Activated naive CD4-positive, alpha-beta T cell treated with anti-CD3 and anti-CD28 coated beads, Interleukin-2, amount 10 ng/mL, durations not matched to agents 7 days and 5 days (primary cell): ENCODE measurements around the gene ZNF219.

Source experiments
- CTCF ChIA-PET: fragments of 350-600 bp; sonication (Branson Sonifier 250); formaldehyde crosslinking; loops from one replicate; lab custom pipeline; 2021; ENCODE audit warnings: antibody characterized with exemption; lab: Charles Lee
- DNase-seq: peaks from one replicate; pipeline ENCODE4 v3.0.0-alpha.2; 2020
- H3K27ac Mint-ChIP-seq: one replicate; pipeline ENCODE4 v1.8.0; 2021; ENCODE audit warnings: mild to moderate bottlenecking, moderate library complexity, mixed read lengths
- H3K27me3 Mint-ChIP-seq: one replicate; pipeline ENCODE4 v1.8.0; 2021; ENCODE audit warnings: mild to moderate bottlenecking, mixed read lengths
- H3K36me3 Mint-ChIP-seq: one replicate; pipeline ENCODE4 v1.8.0; 2021; ENCODE audit warnings: mixed read lengths
- H3K4me1 Mint-ChIP-seq: one replicate; pipeline ENCODE4 v1.8.0; 2021; ENCODE audit warnings: mixed read lengths
- H3K4me3 Mint-ChIP-seq: one replicate; pipeline ENCODE4 v1.8.0; 2021; ENCODE audit warnings: mild to moderate bottlenecking, moderate library complexity, mixed read lengths
- H3K9me3 Mint-ChIP-seq: one replicate; pipeline ENCODE4 v1.8.0; 2021; ENCODE audit warnings: mixed read lengths

The ZNF219 gene

DNA sequence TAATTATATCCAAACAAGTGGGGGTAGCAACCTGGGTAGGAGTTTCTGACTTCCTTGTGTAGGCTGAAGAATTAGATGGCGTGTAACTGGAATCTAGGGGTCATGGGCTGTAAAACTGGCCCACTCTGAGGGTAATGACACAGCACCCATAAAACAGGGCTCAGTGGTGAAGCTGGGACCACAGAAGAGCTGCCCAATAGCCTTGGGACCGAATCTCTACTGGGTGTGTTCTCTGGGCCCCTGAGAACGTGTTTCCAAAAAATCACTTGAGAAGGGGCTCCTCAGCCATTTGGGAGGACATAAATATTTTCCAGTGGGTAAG, 37.1 kb downstream of the ZNF219 start:
- Mint-ChIP-seq H3K27ac (no peak overlapping the region), H3K36me3 (no peaks in the 10 kb centered on the region), H3K9me3 (no peaks in the 10 kb centered on the region), H3K27me3 (peaks cover 53% of the 10 kb centered on the region), H3K4me1 (no peaks in the 10 kb centered on the region), H3K4me3 (no peak overlapping the region)
- no peak for DNase-seq
- CTCF ChIA-PET = interaction anchor here (1.4 to 3.0 kb wide), 3 partner anchors 31 to 46 kb away, joined by 3 to 12 read pairs (median 5); no protein-coding TSS in a partner anchor

GRCh38 chr14:21060614-21061346, 37.7 kb downstream of the ZNF219 start:
- H3K9me3 Mint-ChIP-seq = no peaks in the 10 kb centered on the region
- H3K27ac Mint-ChIP-seq = no peak overlapping the region
- no peaks in the 10 kb centered on the region for H3K36me3 Mint-ChIP-seq
- H3K4me1 Mint-ChIP-seq = no peaks in the 10 kb centered on the region
- H3K27me3 Mint-ChIP-seq = peaks cover 50% of the 10 kb centered on the region
- no peak for DNase-seq
- CTCF ChIA-PET = interaction anchor here (1.4 to 3.0 kb wide), 3 partner anchors 32 to 46 kb away, joined by 3 to 12 read pairs (median 5); no protein-coding TSS in a partner anchor
- no peak overlapping the region for H3K4me3 Mint-ChIP-seq

DNA sequence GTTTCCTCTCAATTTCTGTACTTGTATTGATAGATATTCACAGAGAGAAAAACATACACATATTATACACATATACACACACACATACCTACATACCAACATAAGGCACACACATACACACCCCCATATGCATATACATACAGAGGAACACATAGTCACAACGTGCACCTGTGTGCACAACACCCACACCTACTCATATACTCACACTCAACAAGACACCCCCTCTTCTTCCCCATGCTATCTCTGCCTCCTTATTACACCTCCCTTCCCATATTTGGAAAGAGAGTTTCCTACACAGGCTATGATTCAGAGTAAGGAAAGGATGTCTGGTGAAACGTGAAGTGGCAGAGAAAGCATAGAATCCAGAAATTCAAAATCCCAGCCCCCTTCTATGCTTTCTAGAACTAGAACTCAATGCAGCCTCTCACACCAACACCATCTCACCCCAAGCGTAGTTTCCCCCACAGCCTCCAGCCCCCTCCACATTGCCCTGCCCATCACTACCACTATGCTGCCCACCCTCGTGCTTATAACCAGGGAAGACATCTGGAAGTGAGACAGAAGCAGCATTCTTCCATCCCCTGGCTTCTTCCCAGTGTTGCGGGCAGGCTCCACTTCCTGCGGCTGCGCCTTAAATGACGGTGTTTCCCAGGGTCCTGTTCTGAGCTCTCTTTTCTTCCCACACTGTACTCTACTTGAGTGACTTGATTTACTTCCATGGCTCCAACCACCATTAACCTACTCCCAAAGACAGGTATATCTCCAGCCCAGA, 38.4 kb downstream of the ZNF219 start:
- Mint-ChIP-seq H3K36me3 (no peaks in the 10 kb centered on the region), H3K4me1 (no peaks in the 10 kb centered on the region), H3K9me3 (no peaks in the 10 kb centered on the region), H3K4me3 (no peak overlapping the region), H3K27me3 (peaks cover 44% of the 10 kb centered on the region), H3K27ac (no peak overlapping the region)
- CTCF ChIA-PET = no interaction called here
- no peak for DNase-seq

DNA sequence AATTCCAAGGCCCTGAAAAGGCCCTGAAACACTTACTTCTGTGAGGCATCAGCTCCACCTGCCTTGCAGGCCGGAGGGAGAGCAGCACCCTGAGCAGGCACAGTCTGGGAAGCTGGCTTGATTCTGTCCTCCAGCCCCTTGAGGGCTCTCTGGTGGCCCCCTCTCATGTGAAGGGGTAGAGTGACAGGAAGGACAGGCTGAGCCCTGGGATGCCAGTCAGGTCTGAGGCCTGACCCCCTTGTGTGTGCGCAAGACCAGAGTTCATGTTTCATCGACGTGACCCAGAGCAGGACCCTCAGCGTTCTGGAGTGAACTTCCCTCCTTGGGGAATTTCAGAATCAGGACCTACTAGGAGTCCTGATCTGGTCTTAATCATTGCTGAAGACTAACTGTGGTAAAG, 39.6 kb downstream of the ZNF219 start:
- Mint-ChIP-seq H3K27ac (no peak overlapping the region), H3K36me3 (no peaks in the 10 kb centered on the region), H3K4me3 (no peak overlapping the region)

DNA sequence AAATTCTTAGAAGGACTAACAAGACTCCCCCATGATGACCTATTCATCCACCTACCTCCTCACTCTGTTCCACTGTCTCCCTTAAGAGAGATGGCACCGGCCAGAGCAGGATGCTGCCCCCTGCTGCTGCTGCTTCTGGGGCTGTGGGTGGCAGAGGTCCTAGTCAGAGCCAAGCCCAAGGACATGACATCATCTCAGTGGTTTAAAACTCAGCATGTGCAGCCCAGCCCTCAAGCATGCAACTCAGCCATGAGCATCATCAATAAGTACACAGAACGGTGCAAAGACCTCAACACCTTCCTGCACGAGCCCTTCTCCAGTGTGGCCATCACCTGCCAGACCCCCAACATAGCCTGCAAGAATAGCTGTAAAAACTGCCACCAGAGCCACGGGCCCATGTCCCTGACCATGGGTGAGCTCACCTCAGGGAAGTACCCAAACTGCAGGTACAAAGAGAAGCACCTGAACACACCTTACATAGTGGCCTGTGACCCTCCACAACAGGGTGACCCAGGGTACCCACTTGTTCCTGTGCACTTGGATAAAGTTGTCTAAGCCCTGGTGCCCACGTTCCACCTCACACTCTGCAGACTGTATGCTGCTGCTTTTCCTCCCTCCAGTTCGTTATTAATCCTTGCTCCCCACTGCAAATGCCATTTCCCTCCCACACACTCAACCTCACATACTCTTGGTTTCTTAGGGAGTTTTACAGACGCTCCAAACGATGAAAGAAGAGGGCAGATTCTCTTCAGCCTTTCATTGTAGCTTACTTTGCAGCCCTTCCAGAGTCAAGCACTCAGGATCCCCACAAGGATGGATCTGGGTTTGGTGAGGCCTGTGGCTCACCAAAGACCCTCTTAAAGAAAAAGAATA, 40.4 kb downstream of the ZNF219 start, which contains the start of gene RNASE8:
TSS of gene RNASE8 (plus strand) at position 20 of the 873 bp plus-strand sequence. CDS start at position 91, 71 bp downstream.
- DNase-seq = no peak
- no peak within 1 kb of the TSS for H3K4me3 Mint-ChIP-seq
- H3K36me3 Mint-ChIP-seq = no peaks in the 10 kb centered on the region
- no peaks in the 10 kb centered on the region for H3K4me1 Mint-ChIP-seq
- peaks cover 34% of the 10 kb centered on the region for H3K27me3 Mint-ChIP-seq
- CTCF ChIA-PET = interaction anchor here (0.7 to 1.5 kb wide), 3 partner anchors 9 to 35 kb away, joined by 3 to 7 read pairs (median 3); no protein-coding TSS in a partner anchor
- no peak within 1 kb of the TSS for H3K27ac Mint-ChIP-seq
- no peaks in the 10 kb centered on the region for H3K9me3 Mint-ChIP-seq

More for the DNA sequence above, 39.6 kb downstream of the ZNF219 start:
- no peak for DNase-seq
- Mint-ChIP-seq H3K9me3 (no peaks in the 10 kb centered on the region), H3K27me3 (peaks cover 40% of the 10 kb centered on the region), H3K4me1 (no peaks in the 10 kb centered on the region)
- CTCF ChIA-PET = interaction anchor here (0.6 to 0.7 kb wide), 2 partner anchors 31 to 34 kb away, joined by 3 read pairs; no protein-coding TSS in a partner anchor

GRCh38 chr14:21056520-21057163, 41.8 kb downstream of the ZNF219 start:
- Mint-ChIP-seq H3K27me3 (peaks cover 25% of the 10 kb centered on the region), H3K9me3 (no peaks in the 10 kb centered on the region), H3K4me3 (no peak overlapping the region), H3K27ac (no peak overlapping the region), H3K4me1 (no peaks in the 10 kb centered on the region), H3K36me3 (no peaks in the 10 kb centered on the region)
- CTCF ChIA-PET = interaction anchor here (0.8 to 1.5 kb wide), 2 partner anchors 36 to 42 kb away, joined by 3 to 7 read pairs; no protein-coding TSS in a partner anchor
- no peak for DNase-seq

DNA sequence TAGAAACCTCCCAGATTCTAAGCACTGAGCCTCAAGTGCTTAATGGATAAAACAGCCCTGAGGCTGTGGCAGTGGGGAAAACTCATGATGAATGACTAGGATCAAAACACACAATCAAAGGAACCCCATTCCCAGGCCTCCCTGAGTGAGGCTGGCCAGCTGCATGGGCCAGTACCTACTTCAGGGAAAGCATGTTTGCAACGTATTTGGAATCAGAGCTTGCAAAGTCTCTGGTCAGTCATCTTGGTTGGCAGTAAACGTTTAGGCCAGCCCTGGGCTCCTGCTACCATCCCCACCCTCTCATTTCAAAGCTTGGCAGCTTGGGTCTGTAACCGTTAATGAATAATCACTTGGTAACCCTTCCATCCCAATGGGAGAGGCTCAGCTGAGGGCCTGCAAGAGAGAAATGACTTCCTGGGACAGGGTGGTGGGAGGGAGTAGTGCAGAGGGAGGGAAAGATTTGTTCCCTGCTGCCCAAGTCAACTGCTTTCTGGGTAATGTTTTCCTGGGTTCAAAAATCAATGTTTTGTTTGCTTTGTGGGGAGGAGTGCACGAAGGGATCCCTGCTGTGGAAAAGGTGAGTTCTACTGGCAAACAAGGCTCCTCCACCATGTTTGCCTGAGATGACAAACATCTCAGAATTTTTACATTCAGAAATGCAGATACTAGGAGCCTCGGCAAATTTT, 42.9 kb downstream of the ZNF219 start:
- CTCF ChIA-PET = no interaction called here
- H3K27ac Mint-ChIP-seq = no peak overlapping the region

DNA sequence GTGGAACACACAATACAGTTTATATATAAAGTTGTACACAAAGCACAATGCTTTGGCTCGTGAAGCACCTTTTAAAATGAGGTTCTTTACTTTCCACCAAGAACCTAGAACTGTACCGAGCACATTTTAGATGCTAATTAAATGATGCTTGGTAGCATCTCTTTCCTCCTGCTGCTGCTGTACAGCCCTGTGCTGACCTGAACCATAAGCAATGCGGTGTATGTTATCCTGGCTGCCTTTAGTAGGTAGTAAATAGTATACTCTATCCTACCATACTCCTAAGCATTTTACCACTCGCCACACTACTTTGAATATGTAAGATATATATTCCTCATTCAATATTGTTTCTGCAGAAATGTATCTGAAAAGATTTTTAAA, 43.7 kb downstream of the ZNF219 start:
- Mint-ChIP-seq H3K36me3 (no peaks in the 10 kb centered on the region), H3K4me3 (no peak overlapping the region), H3K4me1 (no peaks in the 10 kb centered on the region), H3K27ac (no peak overlapping the region), H3K9me3 (no peaks in the 10 kb centered on the region), H3K27me3 (peaks cover 21% of the 10 kb centered on the region)
- CTCF ChIA-PET = no interaction called here
- no peak for DNase-seq

More for the DNA sequence above, 42.9 kb downstream of the ZNF219 start:
- H3K4me3 Mint-ChIP-seq = no peak overlapping the region
- DNase-seq = no peak
- H3K4me1 Mint-ChIP-seq = no peaks in the 10 kb centered on the region
- H3K27me3 Mint-ChIP-seq = peaks cover 19% of the 10 kb centered on the region
- no peaks in the 10 kb centered on the region for H3K36me3 Mint-ChIP-seq
- H3K9me3 Mint-ChIP-seq = no peaks in the 10 kb centered on the region

DNA sequence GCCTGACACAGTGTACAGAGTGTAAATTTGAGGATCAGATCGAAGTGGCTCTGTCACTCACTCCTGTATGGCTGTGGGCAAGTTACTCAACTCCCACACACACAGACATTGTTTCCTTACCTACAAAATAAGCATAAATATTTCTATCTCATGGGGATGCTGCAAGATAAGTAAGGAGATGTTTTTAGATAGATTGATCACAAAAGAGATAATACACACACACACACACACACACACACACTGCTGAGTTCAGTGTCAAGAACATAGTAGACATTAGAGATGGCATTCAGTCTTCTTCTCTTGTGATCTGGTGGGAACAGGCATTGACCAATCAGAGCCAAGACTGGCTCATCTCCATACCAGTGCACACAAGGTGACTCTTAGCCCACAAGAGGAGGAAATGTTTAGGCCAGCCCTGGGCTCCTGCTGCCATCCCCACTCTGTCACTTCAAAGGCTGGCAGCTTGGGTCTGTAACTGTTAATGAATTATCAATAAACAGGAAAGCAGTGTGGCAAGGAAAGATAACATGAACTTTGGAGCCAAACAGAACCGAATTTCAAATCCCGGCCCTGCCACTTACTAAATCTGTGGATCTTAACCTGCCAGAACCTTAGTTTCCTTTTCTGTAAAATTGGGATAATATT, 44.2 kb downstream of the ZNF219 start:
- H3K4me1 Mint-ChIP-seq = no peaks in the 10 kb centered on the region
- peaks cover 24% of the 10 kb centered on the region for H3K27me3 Mint-ChIP-seq
- H3K36me3 Mint-ChIP-seq = no peaks in the 10 kb centered on the region
- CTCF ChIA-PET = interaction anchor here (0.7 to 1.2 kb wide), 3 partner anchors 13 to 52 kb away, joined by 3 to 4 read pairs (median 3); no protein-coding TSS in a partner anchor
- H3K4me3 Mint-ChIP-seq = no peak overlapping the region
- H3K9me3 Mint-ChIP-seq = no peaks in the 10 kb centered on the region
- DNase-seq = no peak
- H3K27ac Mint-ChIP-seq = no peak overlapping the region

DNA sequence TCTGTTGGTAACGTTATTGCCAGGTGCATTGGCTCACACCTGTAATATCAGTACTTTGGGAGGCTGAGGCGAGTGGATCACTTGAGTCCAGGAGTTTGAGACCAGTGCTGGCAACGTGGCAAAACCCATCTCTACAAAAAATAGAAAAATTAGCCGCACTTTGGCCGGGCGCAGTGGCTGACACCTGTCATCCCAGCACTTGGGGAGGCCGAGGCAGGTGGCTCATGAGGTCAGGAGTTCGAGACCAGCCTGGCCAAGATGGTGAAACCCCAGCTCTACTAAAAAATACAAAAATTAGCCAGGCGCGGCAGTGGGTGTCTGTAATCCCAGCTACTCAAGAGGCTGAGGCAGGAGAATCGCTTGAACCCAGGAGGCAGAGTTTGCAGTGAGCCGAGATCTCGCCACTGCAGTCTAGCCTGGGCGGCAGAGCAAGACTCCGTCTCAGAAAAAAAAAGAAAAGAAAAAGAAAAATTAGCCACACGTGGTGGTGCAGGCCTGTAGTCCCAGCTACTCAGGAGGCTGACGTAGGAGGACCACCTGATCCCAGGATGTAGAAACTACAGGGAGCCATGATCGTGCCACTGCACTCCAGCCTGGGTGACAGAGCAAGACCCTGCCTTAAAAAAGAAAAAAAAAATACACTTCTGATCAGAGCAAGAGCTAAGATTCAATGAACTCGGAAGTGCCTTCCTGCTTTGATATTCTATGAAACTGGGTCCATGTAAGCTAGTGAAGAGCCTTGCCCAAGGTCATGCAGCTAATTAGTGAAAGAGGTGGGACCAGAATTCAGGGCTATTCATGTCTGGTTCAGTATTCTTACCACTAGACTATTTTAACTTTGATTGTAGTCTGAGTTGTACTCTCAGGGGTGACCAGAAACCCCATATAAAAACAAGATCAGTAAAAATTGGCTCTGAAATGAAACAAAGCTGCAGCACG, 45.0 kb downstream of the ZNF219 start:
- no peak overlapping the region for H3K4me3 Mint-ChIP-seq
- peaks cover 19% of the 10 kb centered on the region for H3K27me3 Mint-ChIP-seq
- no peak for DNase-seq
- H3K36me3 Mint-ChIP-seq = no peaks in the 10 kb centered on the region
- H3K27ac Mint-ChIP-seq = no peak overlapping the region
- no peaks in the 10 kb centered on the region for H3K9me3 Mint-ChIP-seq
- no peaks in the 10 kb centered on the region for H3K4me1 Mint-ChIP-seq
- CTCF ChIA-PET = interaction anchor here (0.7 to 1.2 kb wide), 3 partner anchors 12 to 51 kb away, joined by 3 to 4 read pairs (median 3); no protein-coding TSS in a partner anchor

- Mint-ChIP-seq H3K4me1 (no peaks in the 10 kb centered on the region), H3K36me3 (no peaks in the 10 kb centered on the region), H3K27me3 (peaks cover 17% of the 10 kb centered on the region), H3K27ac (no peak overlapping the region), H3K4me3 (no peak overlapping the region), H3K9me3 (no peaks in the 10 kb centered on the region)
- CTCF ChIA-PET = interaction anchor here (2.0 kb wide), 1 partner anchor 36 kb away, joined by 5 read pairs; no protein-coding TSS in a partner anchor
- no peak for DNase-seq
These were observed 47.9 kb downstream of the ZNF219 start for GRCh38 chr14:21050597-21050996.

GRCh38 chr14:21049271-21049673, 49.2 kb downstream of the ZNF219 start:
- CTCF ChIA-PET = interaction anchor here (1.2 kb wide), 1 partner anchor 48 kb away, joined by 3 read pairs; no protein-coding TSS in a partner anchor
- Mint-ChIP-seq H3K4me1 (no peaks in the 10 kb centered on the region), H3K4me3 (no peak overlapping the region), H3K27ac (no peak overlapping the region), H3K36me3 (no peaks in the 10 kb centered on the region), H3K9me3 (no peaks in the 10 kb centered on the region), H3K27me3 (peaks cover 28% of the 10 kb centered on the region)
- no peak for DNase-seq
